HCT116 (cell line): Measurements from ENCODE around the gene PAN3. TPM values are rescaled to one million over a fixed set of nuclear protein-coding genes. Genes with fewer than 3 reads are reported as not detected.

ENCODE experiments used
- ATAC-seq: fragments of 200-7000 bp; cut with Tn5 transposase; 2 replicates; pipeline ENCODE4 v1.9.1; 2020; ENCODE audit warnings: mild to moderate bottlenecking, moderate library complexity
- BruUV-seq: library from RNA; stranded (reverse); fragments of 400-500 nt; replicated peaks from 2 replicates; lab custom pipeline; 2021; lab: Mats Ljungman, UMichigan
- CTCF ChIA-PET: fragments of 300-600 bp; sonication (Branson Sonifier 250); formaldehyde crosslinking; loops from one replicate; lab custom pipeline; 2021; ENCODE audit warnings: antibody characterized with exemption; lab: Charles Lee
- POLR2A ChIA-PET: fragments of 300-600, 350-600 bp; sonication (Branson Sonifier 250); formaldehyde crosslinking; loops from one replicate; lab custom pipeline; 2021; ENCODE audit warnings: antibody characterized with exemption; lab: Charles Lee
- RAD21 ChIA-PET, 2 experiments: fragments of 300-600 bp; sonication (Branson Sonifier 250); formaldehyde crosslinking; loops; one replicate each; lab custom pipeline; 2023; ENCODE audit warnings: low total read pairs in 2 of 2; ENCODE audit not compliant: uncharacterized antibody in 2 of 2, unreplicated experiment in 2 of 2, low non-redundant PET in 1 of 2; lab: Charles Lee
- DNase-seq: peaks from one replicate; pipeline ENCODE4 v3.0.0-alpha.2; 2010; ENCODE audit warnings: low read depth, low spot score
- H2AFZ ChIP-seq: fragments of 200-600 bp; shearing (Covaris generic), sonication (generic); 2 replicates; pipeline ENCODE4 v1.6.1; 2017; ENCODE audit warnings: low read depth, mixed run types, mixed read lengths, antibody characterized with exemption, low read length; ENCODE audit not compliant: poor library complexity, severe bottlenecking
- H3K27ac ChIP-seq: 2 replicates; pipeline ENCODE4 v1.5.1; 2012; ENCODE audit warnings: low read depth, low read length
- H3K27me3 ChIP-seq: fragments of 200-600 bp; sonication (generic); 2 replicates; pipeline ENCODE4 v1.6.1; 2016; ENCODE audit warnings: mixed run types, low read length, mixed read lengths; ENCODE audit not compliant: insufficient read depth
- H3K36me3 ChIP-seq, 2 experiments: fragments of 200-500 bp in 1 of 2; fragments of 200-600 bp in 1 of 2; sonication (Bioruptor generic) in 1 of 2; sonication (generic) in 1 of 2; 2 replicates each; pipeline versions ENCODE4 v1.5.1 to v1.6.1; 2014 to 2016; ENCODE audit warnings: low read length in 2 of 2, inconsistent platforms in 1 of 2, mixed read lengths in 1 of 2, mixed run types in 1 of 2; ENCODE audit not compliant: insufficient read depth in 2 of 2, control insufficient read depth in 1 of 2
- H3K4me1 ChIP-seq, 2 experiments: fragments of 200-600 bp in 1 of 2; sonication (generic) in 1 of 2; 2 replicates each; pipeline versions ENCODE4 v1.5.1 to v1.6.1; 2012 to 2017; ENCODE audit warnings: low read length in 2 of 2, inconsistent platforms in 1 of 2, mild to moderate bottlenecking in 1 of 2, mixed read lengths in 1 of 2, mixed run types in 1 of 2, moderate library complexity in 1 of 2; ENCODE audit not compliant: insufficient read depth in 2 of 2, control insufficient read depth in 1 of 2
- H3K4me2 ChIP-seq: fragments of 200-600 bp; sonication (generic); 2 replicates; pipeline ENCODE4 v1.6.1; 2017; ENCODE audit warnings: mixed run types, low read length, mixed read lengths
- H3K4me3 ChIP-seq, 2 experiments: fragments of 200-600 bp in 1 of 2; sonication (generic) in 1 of 2; replicated peaks in 1 of 2; 2 replicates each; pipeline ENCODE4 v1.5.1; 2011 to 2016; ENCODE audit warnings: low read length in 2 of 2, control low read depth in 1 of 2, low read depth in 1 of 2, mild to moderate bottlenecking in 1 of 2, mixed read lengths in 1 of 2, mixed run types in 1 of 2
- H3K79me2 ChIP-seq: fragments of 200-600 bp; sonication (generic); 2 replicates; pipeline ENCODE4 v1.6.1; 2017; ENCODE audit warnings: mild to moderate bottlenecking, mixed run types, low read length, moderate library complexity, mixed read lengths; ENCODE audit not compliant: insufficient read depth
- H3K9ac ChIP-seq: fragments of 200-600 bp; sonication (generic); 2 replicates; pipeline ENCODE4 v1.6.1; 2016; ENCODE audit warnings: low read length, mixed read lengths
- H3K9me2 ChIP-seq: fragments of 200-600 bp; sonication (generic), shearing (Covaris generic); 2 replicates; pipeline ENCODE4 v1.6.1; 2017; ENCODE audit warnings: mixed run types, mild to moderate bottlenecking, moderate library complexity; ENCODE audit not compliant: insufficient read depth
- H3K9me3 ChIP-seq, 2 experiments: fragments of 200-500 bp in 1 of 2; fragments of 200-600 bp in 1 of 2; sonication (Bioruptor generic) in 1 of 2; sonication (generic) in 1 of 2; 2 replicates each; pipeline ENCODE4 v1.6.1; 2014 to 2017; ENCODE audit warnings: low read length in 2 of 2, mixed read lengths in 2 of 2, inconsistent platforms in 1 of 2, low read depth in 1 of 2, mild to moderate bottlenecking in 1 of 2, mixed run types in 1 of 2, moderate library complexity in 1 of 2; ENCODE audit not compliant: control insufficient read depth in 1 of 2, insufficient read depth in 1 of 2
- H4K20me1 ChIP-seq: fragments of 200-600 bp; sonication (generic), shearing (Covaris generic); 2 replicates; pipeline ENCODE4 v1.6.1; 2017; ENCODE audit warnings: mixed run types, mild to moderate bottlenecking, moderate library complexity; ENCODE audit not compliant: insufficient read depth
- CBX3 ChIP-seq: IDR thresholded peaks from 2 replicates; pipeline ENCODE4 v1.6.1; 2012; ENCODE audit warnings: low read depth
- ELF1 ChIP-seq: IDR thresholded peaks from 2 replicates; pipeline ENCODE4 v1.6.1; 2012; ENCODE audit warnings: low read depth, borderline replicate concordance
- EZH2phosphoT487 ChIP-seq: fragments of 200-600 bp; IDR thresholded peaks from 2 replicates; pipeline ENCODE4 v1.6.1; 2018; ENCODE audit warnings: antibody characterized with exemption, borderline replicate concordance
- POLR2A ChIP-seq: IDR thresholded peaks from 2 replicates; pipeline ENCODE4 v1.7.0; 2011; ENCODE audit warnings: borderline replicate concordance; ENCODE audit not compliant: insufficient read depth, insufficient read length; ENCODE audit errors: extremely low read depth
- RAD21 ChIP-seq: IDR thresholded peaks from 2 replicates; pipeline ENCODE4 v1.6.1; 2012; ENCODE audit warnings: low read depth, mild to moderate bottlenecking
- SIN3A ChIP-seq: IDR thresholded peaks from 2 replicates; pipeline ENCODE4 v1.6.1; 2012; ENCODE audit warnings: low read depth
- SP1 ChIP-seq: IDR thresholded peaks from 2 replicates; pipeline ENCODE4 v1.6.1; 2012; ENCODE audit warnings: low read depth
- SRF ChIP-seq: IDR thresholded peaks from 2 replicates; pipeline ENCODE4 v1.6.1; 2012; ENCODE audit warnings: low read depth
- TCF7L2 ChIP-seq: IDR thresholded peaks from 2 replicates; pipeline ENCODE4 v1.7.0; 2011; ENCODE audit warnings: borderline replicate concordance, inconsistent platforms; ENCODE audit not compliant: insufficient read depth, insufficient read length; ENCODE audit errors: extremely low read depth
- YY1 ChIP-seq: IDR thresholded peaks from 2 replicates; pipeline ENCODE4 v1.6.1; 2011; ENCODE audit warnings: low read length, low read depth, moderate library complexity, mild to moderate bottlenecking; ENCODE audit not compliant: insufficient replicate concordance; ENCODE audit errors: extremely low read depth
- ZFX ChIP-seq: fragments of 450-650 bp; IDR thresholded peaks from 2 replicates; pipeline ENCODE4 v1.6.1; 2017
- intact Hi-C: fragments of 100-400 bp; cut with micrococcal nuclease; formaldehyde crosslinking; loops from 2 replicates; pipeline ENCODE4 v1.10.0; 2022
- total RNA-seq: library from RNA; stranded (reverse); gene quantifications from one replicate; pipeline ENCODE4 v1.2.1, GENCODE V29; 2021; ENCODE audit not compliant: unreplicated experiment
- TF ChIP-seq, protein P1 (sequence below), 3 experiments: fragments of 200-600 bp in 1 of 3; sonication (generic) in 1 of 3; IDR thresholded peaks in 2 of 3; conservative IDR thresholded peaks in 1 of 3; 2 replicates each; pipeline ENCODE4 v1.5.1; 2012 to 2017; ENCODE audit warnings: low read depth in 2 of 3, low read length in 2 of 3, antibody characterized with exemption in 1 of 3, borderline replicate concordance in 1 of 3, control low read depth in 1 of 3, mild to moderate bottlenecking in 1 of 3, mixed read lengths in 1 of 3, mixed run types in 1 of 3, moderate library complexity in 1 of 3; ENCODE audit not compliant: insufficient read depth in 1 of 3
- TF ChIP-seq, protein P2 (sequence below): IDR thresholded peaks from 2 replicates; pipeline ENCODE4 v1.6.1; 2011; ENCODE audit warnings: mild to moderate bottlenecking, low read length, moderate library complexity; ENCODE audit not compliant: insufficient replicate concordance; ENCODE audit errors: extremely low read depth

The PAN3 gene
- total RNA-seq, 1 experiment from 2014 or later = 30.1 TPM

DNA sequence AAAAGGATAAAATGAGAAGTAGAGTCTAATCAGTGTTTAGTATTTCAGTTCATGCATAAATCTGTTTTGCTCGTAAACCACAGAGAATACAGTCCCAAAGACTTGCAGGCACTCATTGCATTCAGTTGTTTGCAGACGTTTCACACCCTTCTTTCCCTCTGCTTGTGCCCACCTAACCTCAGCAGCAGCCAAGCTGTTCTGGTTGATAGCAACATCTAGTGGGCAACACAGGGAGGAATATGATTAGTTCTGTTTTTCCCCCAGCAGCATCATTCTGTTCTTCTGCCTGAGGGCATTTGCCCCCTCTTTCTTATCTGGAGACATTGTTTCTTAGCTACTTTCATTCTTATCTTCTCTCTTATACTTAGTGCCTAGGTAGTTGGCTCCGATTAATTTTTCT is 135.6 kb downstream of the PAN3 start:
- Histone ChIP-seq H3K36me3 (0 out of 4 replicates have a peak, but pooled peaks cover 0 to 2% of the 10 kb centered on the region in 2 experiments), H3K79me2 (no peaks in the 10 kb centered on the region), H3K9ac (no peak overlapping the region), H3K27ac (no peak overlapping the region), H3K4me1 (no peaks in the 10 kb centered on the region), H3K27me3 (no peaks in the 10 kb centered on the region), H3K4me3 (no peak overlapping the region), H3K4me2 (no peak overlapping the region), H3K9me3 (no peaks in the 10 kb centered on the region), H3K9me2 (no peaks in the 10 kb centered on the region), H4K20me1 (no peaks in the 10 kb centered on the region), H2AFZ (no peak overlapping the region)
- ChIA-PET RAD21 (no interaction called here), CTCF (no interaction called here), POLR2A (no interaction called here)
- intact Hi-C loops = no loop called here
- TF ChIP-seq RAD21 (peak; percentile 19), YY1 (no peak), TCF7L2 (no peak)
- TF ChIP-seq, protein P1, sequence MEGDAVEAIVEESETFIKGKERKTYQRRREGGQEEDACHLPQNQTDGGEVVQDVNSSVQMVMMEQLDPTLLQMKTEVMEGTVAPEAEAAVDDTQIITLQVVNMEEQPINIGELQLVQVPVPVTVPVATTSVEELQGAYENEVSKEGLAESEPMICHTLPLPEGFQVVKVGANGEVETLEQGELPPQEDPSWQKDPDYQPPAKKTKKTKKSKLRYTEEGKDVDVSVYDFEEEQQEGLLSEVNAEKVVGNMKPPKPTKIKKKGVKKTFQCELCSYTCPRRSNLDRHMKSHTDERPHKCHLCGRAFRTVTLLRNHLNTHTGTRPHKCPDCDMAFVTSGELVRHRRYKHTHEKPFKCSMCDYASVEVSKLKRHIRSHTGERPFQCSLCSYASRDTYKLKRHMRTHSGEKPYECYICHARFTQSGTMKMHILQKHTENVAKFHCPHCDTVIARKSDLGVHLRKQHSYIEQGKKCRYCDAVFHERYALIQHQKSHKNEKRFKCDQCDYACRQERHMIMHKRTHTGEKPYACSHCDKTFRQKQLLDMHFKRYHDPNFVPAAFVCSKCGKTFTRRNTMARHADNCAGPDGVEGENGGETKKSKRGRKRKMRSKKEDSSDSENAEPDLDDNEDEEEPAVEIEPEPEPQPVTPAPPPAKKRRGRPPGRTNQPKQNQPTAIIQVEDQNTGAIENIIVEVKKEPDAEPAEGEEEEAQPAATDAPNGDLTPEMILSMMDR (IDR thresholded peaks at IDR 0.05 in 2 of 3, conservative IDR thresholded peaks at IDR 0.05 in 1 of 3; ENCODE audit: borderline replicate concordance in 1 of 3, insufficient read depth in 1 of 3, low read depth in 2 of 3, low read length in 2 of 3) = 0 out of 6 replicates have a peak, but pooled peaks of 2 of the 3 experiments have one; percentile 6 to 11
- BruUV-seq = no TSS peak
- no peak for DNase-seq
- no peak for ATAC-seq

DNA sequence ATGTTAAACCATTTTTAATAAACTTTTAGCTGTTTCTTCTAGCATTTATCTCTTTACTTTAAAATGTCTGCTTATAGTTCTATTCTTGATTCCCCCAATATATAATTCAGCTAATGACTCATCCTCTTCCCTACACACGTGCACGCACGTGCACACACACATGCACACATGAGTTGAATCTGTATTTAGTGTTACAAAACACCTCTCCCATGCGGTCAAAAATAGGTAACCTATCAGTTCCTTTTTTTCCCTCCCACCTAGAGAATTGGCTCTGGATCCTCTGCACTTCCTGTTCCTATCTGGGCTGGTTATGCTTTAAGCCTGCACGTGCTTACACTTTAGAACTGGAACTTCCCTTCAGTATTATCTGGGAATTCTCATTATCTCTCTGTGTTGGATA is 144.1 kb downstream of the PAN3 start:
- TF ChIP-seq SRF (no peak), SP1 (no peak), ELF1 (no peak), CBX3 (no peak), SIN3A (no peak), ZFX (no peak), POLR2A (no peak), EZH2phosphoT487 (no peak)
- TF ChIP-seq, protein P2, sequence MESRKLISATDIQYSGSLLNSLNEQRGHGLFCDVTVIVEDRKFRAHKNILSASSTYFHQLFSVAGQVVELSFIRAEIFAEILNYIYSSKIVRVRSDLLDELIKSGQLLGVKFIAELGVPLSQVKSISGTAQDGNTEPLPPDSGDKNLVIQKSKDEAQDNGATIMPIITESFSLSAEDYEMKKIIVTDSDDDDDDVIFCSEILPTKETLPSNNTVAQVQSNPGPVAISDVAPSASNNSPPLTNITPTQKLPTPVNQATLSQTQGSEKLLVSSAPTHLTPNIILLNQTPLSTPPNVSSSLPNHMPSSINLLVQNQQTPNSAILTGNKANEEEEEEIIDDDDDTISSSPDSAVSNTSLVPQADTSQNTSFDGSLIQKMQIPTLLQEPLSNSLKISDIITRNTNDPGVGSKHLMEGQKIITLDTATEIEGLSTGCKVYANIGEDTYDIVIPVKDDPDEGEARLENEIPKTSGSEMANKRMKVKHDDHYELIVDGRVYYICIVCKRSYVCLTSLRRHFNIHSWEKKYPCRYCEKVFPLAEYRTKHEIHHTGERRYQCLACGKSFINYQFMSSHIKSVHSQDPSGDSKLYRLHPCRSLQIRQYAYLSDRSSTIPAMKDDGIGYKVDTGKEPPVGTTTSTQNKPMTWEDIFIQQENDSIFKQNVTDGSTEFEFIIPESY = no peak
- TF ChIP-seq, all 23 proteins: peak for 0
- RAD21 ChIA-PET = no interaction called here
- no peaks in the 10 kb centered on the region for H4K20me1 ChIP-seq
- no peaks in the 10 kb centered on the region for H3K9me3 ChIP-seq
- no peak overlapping the region for H3K4me3 ChIP-seq
- no peak overlapping the region for H2AFZ ChIP-seq
- H3K4me1 ChIP-seq = no peaks in the 10 kb centered on the region
- no peak for ATAC-seq
- CTCF ChIA-PET = no interaction called here
- no peak for DNase-seq
- H3K27me3 ChIP-seq = no peaks in the 10 kb centered on the region
- BruUV-seq = no TSS peak
- intact Hi-C loops = no loop called here
- no peak overlapping the region for H3K9ac ChIP-seq
- no peaks in the 10 kb centered on the region for H3K9me2 ChIP-seq
- POLR2A ChIA-PET = no interaction called here
- H3K36me3 ChIP-seq = peaks cover 5 to 9% of the 10 kb centered on the region in 2 experiments; a peak in 3 of 4 replicates
- H3K4me2 ChIP-seq = no peak overlapping the region
- H3K27ac ChIP-seq = no peak overlapping the region
- H3K79me2 ChIP-seq = no peaks in the 10 kb centered on the region
